T-helper 9 cell (primary cell): ENCODE data around the gene DRICH1.
"Not testable (repeated sequence)": the region's sequence is repeated elsewhere in the genome, so short reads cannot be mapped to it uniquely, and the experiment has no call there.

ENCODE experiments used
- DNase-seq: peaks from one replicate; pipeline ENCODE4 v3.0.0-alpha.2; 2020

Gene DRICH1

GRCh38 chr22:23597576-23598268, 34.4 kb downstream of the DRICH1 start:
- DNase-seq: not testable (repeated sequence)

- not testable (repeated sequence) for DNase-seq
Observed at GRCh38 chr22:23595904-23596303, 36.2 kb downstream of the DRICH1 start.

- no peak for DNase-seq
Observed at GRCh38 chr22:23591846-23592245, 40.3 kb downstream of the DRICH1 start.

- DNase-seq: peak; percentile 43
Observed at GRCh38 chr22:23591201-23591791, 40.8 kb downstream of the DRICH1 start.

GRCh38 chr22:23583836-23584235, 48.3 kb downstream of the DRICH1 start:
- no peak for DNase-seq

GRCh38 chr22:23583153-23583552, 49.0 kb downstream of the DRICH1 start:
- no peak for DNase-seq

GRCh38 chr22:23581260-23581650, 50.9 kb downstream of the DRICH1 start:
- no peak for DNase-seq

- no peak for DNase-seq
Observed at GRCh38 chr22:23580576-23581259, 51.4 kb downstream of the DRICH1 start.

- no peak for DNase-seq
Observed at GRCh38 chr22:23579870-23580575, 52.1 kb downstream of the DRICH1 start, which contains the start of gene IGLL1. Gene IGLL1 (minus strand): TSS chr22:23580290. CDS start chr22:23580190, 100 bp downstream.

- DNase-seq: no peak
Observed at GRCh38 chr22:23579280-23579679, 52.8 kb downstream of the DRICH1 start.

GRCh38 chr22:23578306-23578705, 53.8 kb downstream of the DRICH1 start:
- no peak for DNase-seq

- no peak for DNase-seq
Observed at GRCh38 chr22:23576681-23577080, 55.4 kb downstream of the DRICH1 start.

GRCh38 chr22:23575601-23576000, 56.5 kb downstream of the DRICH1 start:
- DNase-seq: no peak

GRCh38 chr22:23574877-23575276, 57.2 kb downstream of the DRICH1 start:
- DNase-seq: no peak

- DNase-seq: no peak
Observed at GRCh38 chr22:23574371-23574811, 57.7 kb downstream of the DRICH1 start.

GRCh38 chr22:23573701-23574235, 58.4 kb downstream of the DRICH1 start:
- not testable (repeated sequence) for DNase-seq

GRCh38 chr22:23573106-23573505, 59.0 kb downstream of the DRICH1 start:
- not testable (repeated sequence) for DNase-seq

GRCh38 chr22:23571486-23571885, 60.6 kb downstream of the DRICH1 start:
- DNase-seq: no peak

- no peak for DNase-seq
Observed at GRCh38 chr22:23570681-23571080, 61.4 kb downstream of the DRICH1 start.

- DNase-seq: no peak
Observed at GRCh38 chr22:23569716-23570115, 62.4 kb downstream of the DRICH1 start.

- DNase-seq: no peak
Observed at GRCh38 chr22:23569291-23569690, 62.8 kb downstream of the DRICH1 start.

GRCh38 chr22:23566705-23567475, 65.2 kb downstream of the DRICH1 start:
- no peak for DNase-seq
